OCI-LY7 (cell line): Measurements from ENCODE around the gene USP46. TPM values are rescaled to one million over a fixed set of nuclear protein-coding genes. Genes with fewer than 3 reads are reported as not detected.

ENCODE experiments used
- BruUV-seq: library from RNA; stranded (reverse); fragments of 400-500 nt; replicated peaks from 2 replicates; lab custom pipeline; 2021; lab: Mats Ljungman, UMichigan
- CTCF ChIA-PET: fragments of 300-600 bp; sonication (Branson Sonifier 250); formaldehyde crosslinking; loops from one replicate; lab custom pipeline; 2022; ENCODE audit warnings: antibody characterized with exemption; ENCODE audit not compliant: unreplicated experiment; lab: Charles Lee
- POLR2A ChIA-PET: fragments of 300-600 bp; sonication (Branson Sonifier 250); formaldehyde crosslinking; loops from one replicate; lab custom pipeline; 2022; ENCODE audit warnings: antibody characterized with exemption; lab: Charles Lee
- DNase-seq: peaks from one replicate; pipeline ENCODE4 v3.0.0-alpha.2; 2015; ENCODE audit warnings: low spot score
- H2AFZ ChIP-seq: fragments of 200-600 bp; sonication (generic), shearing (Covaris generic); 2 replicates; pipeline ENCODE4 v1.6.1; 2014; ENCODE audit warnings: mild to moderate bottlenecking, antibody characterized with exemption, low read length, moderate library complexity
- H3K27ac ChIP-seq: fragments of 200-600 bp; sonication (generic); 2 replicates; pipeline ENCODE4 v1.5.1; 2014; ENCODE audit warnings: mixed run types, low read depth, mild to moderate bottlenecking, moderate library complexity, low read length, inconsistent platforms; ENCODE audit not compliant: poor library complexity, severe bottlenecking
- H3K36me3 ChIP-seq: fragments of 200-600 bp; sonication (generic); 2 replicates; pipeline ENCODE4 v1.6.1; 2014; ENCODE audit warnings: mild to moderate bottlenecking, antibody characterized with exemption, low read length, moderate library complexity, mixed read lengths; ENCODE audit not compliant: insufficient read depth
- H3K4me1 ChIP-seq: fragments of 200-600 bp; sonication (generic); 2 replicates; pipeline ENCODE4 v1.5.1; 2014; ENCODE audit warnings: mild to moderate bottlenecking, low read length; ENCODE audit not compliant: insufficient read depth, poor library complexity, severe bottlenecking
- H3K4me2 ChIP-seq: fragments of 200-600 bp; sonication (generic); 2 replicates; pipeline ENCODE4 v1.6.1; 2014; ENCODE audit warnings: mild to moderate bottlenecking, low read length
- H3K4me3 ChIP-seq: fragments of 200-600 bp; sonication (generic); 2 replicates; pipeline ENCODE4 v1.5.1; 2014; ENCODE audit warnings: mild to moderate bottlenecking, low read depth, low read length; ENCODE audit not compliant: poor library complexity, severe bottlenecking
- H3K79me2 ChIP-seq: fragments of 200-600 bp; sonication (generic); 2 replicates; pipeline ENCODE4 v1.6.1; 2016; ENCODE audit warnings: low read depth, mild to moderate bottlenecking, low read length, moderate library complexity, mixed read lengths; ENCODE audit not compliant: insufficient read depth
- H3K9me2 ChIP-seq: fragments of 200-600 bp; sonication (generic); 2 replicates; pipeline ENCODE4 v1.6.1; 2016; ENCODE audit warnings: mild to moderate bottlenecking, low read length, mixed read lengths; ENCODE audit not compliant: insufficient read depth
- H3K9me3 ChIP-seq: fragments of 200-600 bp; sonication (generic); 2 replicates; pipeline ENCODE4 v1.6.1; 2014; ENCODE audit warnings: mild to moderate bottlenecking, mixed run types, low read length, mixed read lengths
- H4K20me1 ChIP-seq: fragments of 200-600 bp; sonication (generic); 2 replicates; pipeline ENCODE4 v1.6.1; 2014; ENCODE audit warnings: mild to moderate bottlenecking, antibody characterized with exemption, low read length, moderate library complexity, mixed read lengths; ENCODE audit not compliant: insufficient read depth
- EZH2phosphoT487 ChIP-seq: fragments of 200-600 bp; sonication (generic); IDR thresholded peaks from 2 replicates; pipeline ENCODE4 v1.6.1; 2018; ENCODE audit warnings: low read depth, borderline replicate concordance, mild to moderate bottlenecking, mixed run types, antibody characterized with exemption, low read length, moderate library complexity, mixed read lengths
- intact Hi-C: fragments of 100-400 bp; cut with micrococcal nuclease; formaldehyde crosslinking; loops from one replicate; pipeline ENCODE4 v1.10.0; 2022; ENCODE audit not compliant: unreplicated experiment
- total RNA-seq, 2 experiments: library from RNA; depleted of rRNA in 1 of 2; stranded (reverse); fragments of >200 nt in 1 of 2; shearing (Covaris generic) in 1 of 2; gene quantifications; 2 replicates each; pipeline ENCODE4 v1.2.3, GENCODE V29; 2014 to 2022
- TF ChIP-seq, protein P1 (sequence below): fragments of 200-600 bp; sonication (generic); conservative IDR thresholded peaks from 2 replicates; pipeline ENCODE4 v1.5.1; 2014; ENCODE audit warnings: mild to moderate bottlenecking, antibody characterized with exemption, low read length, moderate library complexity, mixed read lengths

Gene USP46
- total RNA-seq, 2 experiments from 2014 or later = 5.4 to 15.8 TPM

DNA sequence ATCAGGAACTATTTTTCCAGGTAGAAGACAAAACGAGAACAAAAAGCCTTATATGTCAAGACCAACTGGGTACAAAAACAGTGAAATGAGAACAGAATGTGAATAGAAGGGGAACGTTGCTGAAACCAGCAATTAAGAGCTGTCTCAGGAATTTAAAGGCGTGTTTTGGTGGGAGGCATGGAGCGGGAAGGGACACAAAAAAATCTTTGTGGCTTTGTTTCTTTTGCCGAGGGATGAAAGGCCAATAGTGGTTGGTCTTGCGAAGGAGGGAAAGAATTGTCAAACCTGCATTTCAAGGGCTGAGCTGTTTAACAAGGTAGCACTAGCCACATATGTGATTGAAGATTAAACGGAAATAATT, 103.8 kb downstream of the USP46 start:
- H2AFZ ChIP-seq = no peak overlapping the region
- no peak overlapping the region for H3K27ac ChIP-seq
- H3K79me2 ChIP-seq = no peaks in the 10 kb centered on the region
- no peaks in the 10 kb centered on the region for H4K20me1 ChIP-seq
- H3K9me3 ChIP-seq = no peaks in the 10 kb centered on the region
- no peak for TF ChIP-seq EZH2phosphoT487
- TF ChIP-seq, protein P1, sequence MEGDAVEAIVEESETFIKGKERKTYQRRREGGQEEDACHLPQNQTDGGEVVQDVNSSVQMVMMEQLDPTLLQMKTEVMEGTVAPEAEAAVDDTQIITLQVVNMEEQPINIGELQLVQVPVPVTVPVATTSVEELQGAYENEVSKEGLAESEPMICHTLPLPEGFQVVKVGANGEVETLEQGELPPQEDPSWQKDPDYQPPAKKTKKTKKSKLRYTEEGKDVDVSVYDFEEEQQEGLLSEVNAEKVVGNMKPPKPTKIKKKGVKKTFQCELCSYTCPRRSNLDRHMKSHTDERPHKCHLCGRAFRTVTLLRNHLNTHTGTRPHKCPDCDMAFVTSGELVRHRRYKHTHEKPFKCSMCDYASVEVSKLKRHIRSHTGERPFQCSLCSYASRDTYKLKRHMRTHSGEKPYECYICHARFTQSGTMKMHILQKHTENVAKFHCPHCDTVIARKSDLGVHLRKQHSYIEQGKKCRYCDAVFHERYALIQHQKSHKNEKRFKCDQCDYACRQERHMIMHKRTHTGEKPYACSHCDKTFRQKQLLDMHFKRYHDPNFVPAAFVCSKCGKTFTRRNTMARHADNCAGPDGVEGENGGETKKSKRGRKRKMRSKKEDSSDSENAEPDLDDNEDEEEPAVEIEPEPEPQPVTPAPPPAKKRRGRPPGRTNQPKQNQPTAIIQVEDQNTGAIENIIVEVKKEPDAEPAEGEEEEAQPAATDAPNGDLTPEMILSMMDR = no peak
- H3K4me2 ChIP-seq = no peak overlapping the region
- BruUV-seq = no TSS peak
- POLR2A ChIA-PET = no interaction called here
- H3K36me3 ChIP-seq = no peaks in the 10 kb centered on the region
- H3K4me1 ChIP-seq = no peaks in the 10 kb centered on the region
- CTCF ChIA-PET = no interaction called here
- DNase-seq = no peak
- intact Hi-C loops = no loop called here
- no peak overlapping the region for H3K4me3 ChIP-seq
- H3K9me2 ChIP-seq = no peaks in the 10 kb centered on the region

GRCh38 chr4:52554612-52555355, 104.3 kb downstream of the USP46 start:
- H3K9me2 ChIP-seq = no peaks in the 10 kb centered on the region
- no peaks in the 10 kb centered on the region for H3K36me3 ChIP-seq
- H4K20me1 ChIP-seq = no peaks in the 10 kb centered on the region
- no peaks in the 10 kb centered on the region for H3K4me1 ChIP-seq
- no peak for DNase-seq
- H3K27ac ChIP-seq = no peak overlapping the region
- POLR2A ChIA-PET = no interaction called here
- no TSS peak for BruUV-seq
- H3K9me3 ChIP-seq = no peaks in the 10 kb centered on the region
- TF ChIP-seq EZH2phosphoT487 = no peak
- no peak overlapping the region for H3K4me3 ChIP-seq
- no peaks in the 10 kb centered on the region for H3K79me2 ChIP-seq
- H3K4me2 ChIP-seq = no peak overlapping the region
- CTCF ChIA-PET = no interaction called here
- intact Hi-C loops = no loop called here
- H2AFZ ChIP-seq = no peak overlapping the region

GRCh38 chr4:52552778-52553177, 106.3 kb downstream of the USP46 start:
- Histone ChIP-seq H3K36me3 (no peaks in the 10 kb centered on the region), H3K4me1 (no peaks in the 10 kb centered on the region), H4K20me1 (no peaks in the 10 kb centered on the region), H3K4me3 (no peak overlapping the region), H3K27ac (no peak overlapping the region), H2AFZ (no peak overlapping the region), H3K9me2 (no peaks in the 10 kb centered on the region), H3K4me2 (no peak overlapping the region), H3K9me3 (no peaks in the 10 kb centered on the region), H3K79me2 (no peaks in the 10 kb centered on the region)
- BruUV-seq = no TSS peak
- TF ChIP-seq, protein P1 = no peak
- no peak for TF ChIP-seq EZH2phosphoT487
- ChIA-PET POLR2A (no interaction called here), CTCF (no interaction called here)
- DNase-seq = no peak
- intact Hi-C loops = no loop called here
